NCI-H526 (cell line): ENCODE data around the gene PTPN6.

ENCODE experiments used
- DNase-seq, 2 experiments: peaks; one replicate each; lab custom pipeline; 2025; lab: John Stamatoyannopoulos, UW

PTPN6 gene

DNA sequence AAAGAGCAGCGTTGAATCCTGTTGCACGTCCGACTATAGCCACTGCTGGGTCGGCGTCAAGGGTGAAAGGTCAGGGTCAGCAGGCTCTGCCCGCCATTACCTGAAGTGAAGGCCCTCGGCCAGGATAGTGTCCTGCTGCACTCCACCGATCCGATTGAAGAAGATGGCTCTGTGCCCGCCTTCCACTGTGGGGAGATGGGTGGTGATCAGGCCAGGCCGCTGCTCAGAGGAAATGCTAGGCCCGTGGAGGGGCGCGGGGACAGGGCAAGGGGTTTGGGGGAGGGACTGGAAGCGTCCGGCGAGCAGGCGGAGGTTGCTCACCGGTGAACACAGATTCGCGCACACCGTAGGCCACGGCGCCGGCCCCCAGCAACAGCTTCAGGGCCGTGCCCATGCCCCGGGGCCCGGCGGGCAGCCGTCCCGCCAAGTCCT is 19.0 kb downstream of the PTPN6 start:
- DNase-seq: no peak

- no peak for DNase-seq
Observed at GRCh38 chr12:6974180-6974579, 23.0 kb downstream of the PTPN6 start.

GRCh38 chr12:6975297-6976032 is 24.3 kb downstream of the PTPN6 start:
- no peak for DNase-seq

- no peak for DNase-seq
Observed at GRCh38 chr12:6977653-6978052, 26.5 kb downstream of the PTPN6 start.

- no peak for DNase-seq
Observed at GRCh38 chr12:6978188-6978587, 27.0 kb downstream of the PTPN6 start.

DNA sequence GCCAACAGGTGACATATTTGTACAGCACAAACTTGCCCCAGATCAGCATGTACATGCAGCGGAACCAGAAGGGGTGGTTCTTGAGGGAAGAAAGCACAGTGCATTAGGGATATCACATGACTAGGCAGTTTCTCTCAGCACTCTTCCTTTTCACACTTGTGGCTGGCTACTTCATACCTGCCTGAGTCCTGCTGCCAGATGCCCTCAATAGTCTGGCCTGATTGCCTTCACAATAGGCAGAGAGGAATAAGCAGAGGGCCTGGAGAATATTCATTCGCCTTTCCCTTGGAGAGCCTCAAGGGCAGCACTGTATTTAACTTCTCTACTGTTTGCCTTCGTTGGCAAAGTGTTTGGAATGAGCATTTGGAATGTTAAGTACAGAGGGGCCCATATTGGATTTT is 27.5 kb downstream of the PTPN6 start:
- DNase-seq: no peak

GRCh38 chr12:6979021-6979420 is 27.9 kb downstream of the PTPN6 start:
- no peak for DNase-seq

- DNase-seq: no peak
Observed at GRCh38 chr12:6979453-6979852, 28.3 kb downstream of the PTPN6 start.

DNA sequence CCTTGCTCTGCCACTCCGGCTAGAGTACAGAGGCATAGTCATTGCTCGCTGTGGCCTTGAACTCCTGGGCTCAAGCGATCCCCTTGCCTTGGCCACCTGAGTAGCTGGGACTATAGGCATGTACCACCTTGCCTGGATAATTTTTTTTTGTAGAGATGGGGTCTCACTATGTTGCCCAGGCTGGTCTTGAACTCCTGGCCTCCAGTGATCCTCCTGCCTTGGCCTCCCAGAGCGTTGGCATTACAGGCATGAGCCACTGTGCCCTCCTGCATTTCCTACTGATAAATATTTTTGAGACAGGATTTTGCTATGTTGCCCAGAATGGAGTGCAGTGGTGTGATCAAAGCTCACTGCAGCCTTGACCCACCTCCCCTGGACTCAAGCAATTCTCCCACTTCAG is 28.9 kb downstream of the PTPN6 start:
- DNase-seq: no peak

GRCh38 chr12:6980740-6981139 is 29.6 kb downstream of the PTPN6 start:
- DNase-seq: no peak

- DNase-seq: no peak
Observed at GRCh38 chr12:6981152-6982052, 30.2 kb downstream of the PTPN6 start.

DNA sequence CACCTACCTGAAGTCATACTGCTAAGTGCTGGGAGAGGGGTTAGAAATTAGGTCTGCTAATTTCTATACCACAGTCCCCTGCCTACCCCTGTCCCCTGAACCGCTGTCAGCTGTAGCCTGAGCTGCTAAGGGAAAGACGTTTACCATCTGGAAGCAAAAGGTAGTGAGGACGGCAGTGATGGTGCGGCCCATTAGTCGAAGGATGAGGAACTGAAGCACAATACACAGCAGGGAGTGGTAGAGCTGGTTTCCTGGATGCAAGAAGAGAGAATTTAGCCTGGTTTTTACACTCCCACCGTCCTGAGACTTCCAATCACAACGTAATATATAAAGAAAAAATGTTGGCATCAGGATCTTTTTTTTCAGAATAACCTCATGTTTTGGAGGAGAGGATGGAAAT is 31.4 kb downstream of the PTPN6 start:
- no peak for DNase-seq

- peak; percentile 47 to 78 for DNase-seq
Observed at GRCh38 chr12:6987956-6988553, 36.9 kb downstream of the PTPN6 start.

DNA sequence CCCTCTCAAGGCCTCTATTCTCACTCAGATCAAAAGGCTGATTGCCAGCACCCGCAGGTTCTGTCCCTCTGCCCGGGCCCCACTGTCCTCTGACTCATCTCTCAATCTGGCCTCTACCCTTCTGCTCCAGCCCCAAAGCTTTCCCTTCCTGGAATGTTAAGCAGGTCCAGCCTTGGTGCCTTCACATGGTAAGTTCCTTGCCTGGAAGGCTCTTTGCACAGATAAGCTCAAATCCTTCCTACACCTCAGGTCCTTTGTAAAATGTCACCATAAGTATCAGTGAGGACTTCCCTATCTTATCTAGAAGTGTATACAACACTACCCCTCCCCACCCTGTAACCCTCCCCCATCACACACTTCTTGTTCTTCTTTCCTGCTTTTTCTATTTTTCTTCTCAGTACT is 44.9 kb downstream of the PTPN6 start:
- no peak for DNase-seq

- DNase-seq: no peak
Observed at GRCh38 chr12:6998715-6999451, 47.7 kb downstream of the PTPN6 start.

GRCh38 chr12:7001921-7002591 is 50.9 kb downstream of the PTPN6 start:
- DNase-seq: no peak

DNA sequence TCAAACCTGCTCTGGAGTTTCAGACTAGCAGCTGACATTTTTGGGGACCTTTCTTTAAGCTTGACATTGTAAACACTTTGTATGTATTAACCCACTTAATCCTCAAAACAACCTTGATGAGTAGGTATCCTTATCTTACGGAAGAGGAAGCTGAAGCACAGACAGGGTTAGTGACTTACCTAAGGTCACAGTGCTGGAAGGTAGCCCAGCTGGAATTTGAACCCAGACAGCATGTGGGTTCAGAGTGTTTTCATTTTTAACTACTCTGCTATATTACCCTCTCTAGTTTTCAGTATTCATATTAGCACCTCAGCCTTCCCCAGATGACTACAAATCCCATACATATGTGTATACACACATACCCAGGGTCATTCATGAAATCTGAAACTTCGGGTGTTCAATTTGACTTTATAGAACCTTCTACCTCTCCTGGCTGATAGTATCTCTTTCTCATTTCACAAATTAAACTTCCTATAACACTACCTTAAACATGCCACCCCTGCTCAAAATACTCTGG is 53.2 kb downstream of the PTPN6 start:
- DNase-seq: no peak

- DNase-seq: no peak
Observed at GRCh38 chr12:7004840-7005239, 53.7 kb downstream of the PTPN6 start.

DNA sequence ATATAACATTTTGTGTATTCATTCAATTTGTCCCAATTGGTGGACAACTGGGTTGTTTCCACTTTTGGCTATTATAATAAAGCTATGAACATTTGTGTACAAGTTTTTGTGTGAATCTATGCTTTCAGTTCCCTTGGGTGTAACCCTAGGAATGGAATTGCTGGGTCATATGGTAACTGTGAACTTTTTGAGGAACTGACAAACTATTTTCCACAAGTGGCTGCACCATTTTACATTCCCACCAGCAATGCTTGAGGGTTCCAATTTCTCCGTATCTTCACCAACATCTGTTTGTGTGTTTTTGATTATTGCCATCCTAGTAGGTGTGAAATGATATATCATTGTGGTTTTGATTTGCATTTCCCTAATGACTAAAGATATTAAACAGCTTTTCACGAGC is 54.2 kb downstream of the PTPN6 start:
- DNase-seq: no peak

- DNase-seq: no peak
Observed at GRCh38 chr12:7006639-7007038, 55.5 kb downstream of the PTPN6 start.

GRCh38 chr12:7008864-7009263 is 57.7 kb downstream of the PTPN6 start:
- no peak for DNase-seq
